ENCODE measurements around the gene FYN.

The FYN gene

DNA sequence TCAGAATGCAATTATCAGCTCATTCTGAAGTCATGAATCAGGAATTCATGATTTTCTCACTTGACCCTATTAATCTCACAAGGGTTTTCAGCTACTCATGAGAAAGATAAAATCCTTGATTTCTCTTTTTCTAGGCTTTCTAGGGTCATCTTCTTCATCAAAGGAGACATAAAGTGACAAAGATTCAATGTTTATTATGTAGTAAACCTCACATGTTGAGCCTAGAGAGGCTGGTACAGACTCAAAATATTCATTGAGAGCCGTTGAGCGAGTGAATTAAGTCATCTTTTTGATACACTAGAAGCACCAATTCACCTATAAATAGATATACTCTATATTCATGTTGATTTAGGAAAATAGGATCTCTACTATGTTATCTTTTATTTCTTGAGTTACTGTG is 162.8 kb downstream of the FYN start:
- H3K4me2 ChIP-seq (ENCODE audit: low read length), result peak overlapping the region; percentile 56
- H3K4me1 ChIP-seq (ENCODE audit: control insufficient read depth, low read length), result peaks cover 4% of the 10 kb centered on the region
- no peaks in the 10 kb centered on the region for H3K9me3 ChIP-seq (ENCODE audit: control insufficient read depth, insufficient read depth, low read length)
- no peaks in the 10 kb centered on the region for H4K20me1 ChIP-seq (ENCODE audit: control insufficient read depth, insufficient read depth, low read depth, low read length)
- no peaks in the 10 kb centered on the region for H3K27me3 ChIP-seq (ENCODE audit: control insufficient read depth, low read length)
- peak overlapping the region; percentile 37; the same call in 1 of the 2 replicates for H3K4me3 ChIP-seq (ENCODE audit: low read length)
- H3K79me2 ChIP-seq (ENCODE audit: control insufficient read depth, low read length), result no peaks in the 10 kb centered on the region
- H3F3A ChIP-seq (ENCODE audit: control insufficient read depth, insufficient read depth), result no peaks in the 10 kb centered on the region
- TF ChIP-seq CTCF (IDR thresholded peaks at IDR 0.05; ENCODE audit: low read depth, low read length, poor library complexity, severe bottlenecking) (no peak), EZH2phosphoT487 (IDR thresholded peaks at IDR 0.05; ENCODE audit: borderline replicate concordance, low read length) (no peak)
- no peaks in the 10 kb centered on the region for H3K9me2 ChIP-seq (replicated peaks; ENCODE audit: control insufficient read depth, low read length)
- no peak overlapping the region for H3K27ac ChIP-seq (ENCODE audit: low read depth, low read length)
- H3K36me3 ChIP-seq (ENCODE audit: control insufficient read depth, low read length), result no peaks in the 10 kb centered on the region

- TF ChIP-seq CTCF (IDR thresholded peaks at IDR 0.05; ENCODE audit: low read depth, low read length, poor library complexity, severe bottlenecking) (peak; percentile 77), EZH2phosphoT487 (IDR thresholded peaks at IDR 0.05; ENCODE audit: borderline replicate concordance, low read length) (no peak)
- Histone ChIP-seq H3K9me2 (replicated peaks; ENCODE audit: control insufficient read depth, low read length) (no peaks in the 10 kb centered on the region), H3K4me3 (ENCODE audit: low read length) (peak overlapping the region; percentile 37), H3K4me1 (ENCODE audit: control insufficient read depth, low read length) (peaks cover 4% of the 10 kb centered on the region), H3K36me3 (ENCODE audit: control insufficient read depth, low read length) (no peaks in the 10 kb centered on the region), H3K4me2 (ENCODE audit: low read length) (peak overlapping the region; percentile 56), H3K79me2 (ENCODE audit: control insufficient read depth, low read length) (no peaks in the 10 kb centered on the region), H3K27ac (ENCODE audit: low read depth, low read length) (no peak overlapping the region), H4K20me1 (ENCODE audit: control insufficient read depth, insufficient read depth, low read depth, low read length) (no peaks in the 10 kb centered on the region), H3K27me3 (ENCODE audit: control insufficient read depth, low read length) (no peaks in the 10 kb centered on the region), H3F3A (ENCODE audit: control insufficient read depth, insufficient read depth) (no peaks in the 10 kb centered on the region), H3K9me3 (ENCODE audit: control insufficient read depth, insufficient read depth, low read length) (no peaks in the 10 kb centered on the region)
These were observed 163.4 kb downstream of the FYN start for GRCh38 chr6:111709615-111710398.

- Histone ChIP-seq H3K79me2 (ENCODE audit: control insufficient read depth, low read length) (no peaks in the 10 kb centered on the region), H3K4me1 (ENCODE audit: control insufficient read depth, low read length) (peaks cover 4% of the 10 kb centered on the region), H3K9me2 (replicated peaks; ENCODE audit: control insufficient read depth, low read length) (no peaks in the 10 kb centered on the region), H3K27me3 (ENCODE audit: control insufficient read depth, low read length) (no peaks in the 10 kb centered on the region), H3F3A (ENCODE audit: control insufficient read depth, insufficient read depth) (no peaks in the 10 kb centered on the region), H3K4me2 (ENCODE audit: low read length) (no peak overlapping the region), H3K9me3 (ENCODE audit: control insufficient read depth, insufficient read depth, low read length) (no peaks in the 10 kb centered on the region), H3K27ac (ENCODE audit: low read depth, low read length) (no peak overlapping the region), H3K36me3 (ENCODE audit: control insufficient read depth, low read length) (no peaks in the 10 kb centered on the region), H3K4me3 (ENCODE audit: low read length) (no peak overlapping the region), H4K20me1 (ENCODE audit: control insufficient read depth, insufficient read depth, low read depth, low read length) (no peaks in the 10 kb centered on the region)
- TF ChIP-seq EZH2phosphoT487 (IDR thresholded peaks at IDR 0.05; ENCODE audit: borderline replicate concordance, low read length) (no peak), CTCF (IDR thresholded peaks at IDR 0.05; ENCODE audit: low read depth, low read length, poor library complexity, severe bottlenecking) (no peak)
These were observed 164.1 kb downstream of the FYN start for GRCh38 chr6:111709201-111709600.

All from DOHH2 (cell line).